Stimulated activated CD8-positive, alpha-beta memory T cell treated with anti-CD3 and anti-CD28 coated beads, Interleukin-15, amount 100 ng/mL, for 4 hours (primary cell): Measurements from ENCODE around the gene FIGLA.
"Not testable (repeated sequence)": the region's sequence is repeated elsewhere in the genome, so short reads cannot be mapped to it uniquely, and the experiment has no call there.

Source experiments
- DNase-seq, 2 donors: peaks; one replicate each; pipeline ENCODE4 v3.0.0-alpha.2; 2020; ENCODE audit warnings: low read depth in 2 of 2

FIGLA gene

GRCh38 chr2:70808983-70809958 is 18.8 kb upstream of the FIGLA start:
- DNase-seq = no peak

- DNase-seq = no peak
Observed at GRCh38 chr2:70807828-70808118, 17.3 kb upstream of the FIGLA start.

- DNase-seq = no peak
Observed at GRCh38 chr2:70807102-70807827, 16.8 kb upstream of the FIGLA start.

GRCh38 chr2:70806620-70807019 is 16.2 kb upstream of the FIGLA start:
- DNase-seq = no peak

- no peak for DNase-seq
Observed at GRCh38 chr2:70806013-70806412, 15.6 kb upstream of the FIGLA start.

- no peak for DNase-seq
Observed at GRCh38 chr2:70801607-70802263, 11.3 kb upstream of the FIGLA start.

GRCh38 chr2:70799706-70800105 is 9.3 kb upstream of the FIGLA start:
- no peak for DNase-seq

- not testable (repeated sequence) for DNase-seq
Observed at GRCh38 chr2:70797996-70798395, 7.6 kb upstream of the FIGLA start.

- no peak for DNase-seq
Observed at GRCh38 chr2:70797506-70797905, 7.1 kb upstream of the FIGLA start.

GRCh38 chr2:70796262-70796661 is 5.8 kb upstream of the FIGLA start:
- no peak for DNase-seq

GRCh38 chr2:70795164-70795995 is 4.9 kb upstream of the FIGLA start:
- no peak for DNase-seq

- DNase-seq = no peak
Observed at GRCh38 chr2:70793450-70793849, 3.0 kb upstream of the FIGLA start.

- peak; percentile 35 to 45 for DNase-seq
Observed at GRCh38 chr2:70789304-70790135, 923 bp downstream of the FIGLA start.

- DNase-seq = no peak
Observed at GRCh38 chr2:70785137-70785911, 5.1 kb downstream of the FIGLA start.

- DNase-seq = no peak
Observed at GRCh38 chr2:70784320-70784719, 6.1 kb downstream of the FIGLA start.

- DNase-seq = no peak
Observed at GRCh38 chr2:70779911-70780545, 10.4 kb downstream of the FIGLA start.

- no peak for DNase-seq
Observed at GRCh38 chr2:70779491-70779890, 11.0 kb downstream of the FIGLA start.

- no peak for DNase-seq
Observed at GRCh38 chr2:70778676-70779075, 11.8 kb downstream of the FIGLA start.

GRCh38 chr2:70777450-70777849 is 13.0 kb downstream of the FIGLA start:
- no peak for DNase-seq
